AG09319 (cell line): ENCODE measurements around the gene MARK4.

Experiments used
- DNase-seq: peaks from one replicate; pipeline ENCODE4 v3.0.0-alpha.2; 2010; ENCODE audit warnings: low read depth; ENCODE audit errors: extremely low read depth
- TF ChIP-seq, protein P1 (sequence below): IDR thresholded peaks from 2 replicates; pipeline ENCODE4 v1.5.1; 2011; ENCODE audit warnings: low read depth, mild to moderate bottlenecking, inconsistent platforms, low read length, moderate library complexity

MARK4 gene

GRCh38 chr19:45321848-45322247 is 70.8 kb downstream of the MARK4 start:
- TF ChIP-seq, protein P1, sequence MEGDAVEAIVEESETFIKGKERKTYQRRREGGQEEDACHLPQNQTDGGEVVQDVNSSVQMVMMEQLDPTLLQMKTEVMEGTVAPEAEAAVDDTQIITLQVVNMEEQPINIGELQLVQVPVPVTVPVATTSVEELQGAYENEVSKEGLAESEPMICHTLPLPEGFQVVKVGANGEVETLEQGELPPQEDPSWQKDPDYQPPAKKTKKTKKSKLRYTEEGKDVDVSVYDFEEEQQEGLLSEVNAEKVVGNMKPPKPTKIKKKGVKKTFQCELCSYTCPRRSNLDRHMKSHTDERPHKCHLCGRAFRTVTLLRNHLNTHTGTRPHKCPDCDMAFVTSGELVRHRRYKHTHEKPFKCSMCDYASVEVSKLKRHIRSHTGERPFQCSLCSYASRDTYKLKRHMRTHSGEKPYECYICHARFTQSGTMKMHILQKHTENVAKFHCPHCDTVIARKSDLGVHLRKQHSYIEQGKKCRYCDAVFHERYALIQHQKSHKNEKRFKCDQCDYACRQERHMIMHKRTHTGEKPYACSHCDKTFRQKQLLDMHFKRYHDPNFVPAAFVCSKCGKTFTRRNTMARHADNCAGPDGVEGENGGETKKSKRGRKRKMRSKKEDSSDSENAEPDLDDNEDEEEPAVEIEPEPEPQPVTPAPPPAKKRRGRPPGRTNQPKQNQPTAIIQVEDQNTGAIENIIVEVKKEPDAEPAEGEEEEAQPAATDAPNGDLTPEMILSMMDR, result no peak
- DNase-seq, result no peak

DNA sequence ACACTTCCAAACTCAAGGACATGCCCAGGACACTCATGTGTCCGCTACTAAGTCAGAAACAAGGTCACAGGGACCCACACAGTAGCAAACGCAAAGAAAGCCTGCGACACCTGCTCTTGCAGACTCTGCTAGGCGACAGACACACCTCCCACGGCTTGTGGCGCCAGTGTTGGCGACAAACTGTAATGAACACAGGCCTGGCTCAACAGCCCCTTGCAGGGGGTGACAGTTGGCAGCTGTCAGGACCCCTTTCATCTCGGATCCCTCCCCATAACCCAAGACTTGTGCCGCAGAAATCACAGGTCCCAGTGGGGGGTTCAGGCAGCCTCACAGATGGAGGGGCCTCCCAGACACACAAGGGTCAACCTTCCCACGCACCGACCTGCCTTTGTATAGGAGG is 71.2 kb downstream of the MARK4 start:
- no peak for DNase-seq
- TF ChIP-seq, protein P1, result no peak

GRCh38 chr19:45322744-45323281 is 71.7 kb downstream of the MARK4 start, which contains the start of gene CKM:
Gene CKM, minus strand, starts transcription at chr19:45322875. Its CDS starts 3,162 bp downstream, at chr19:45319713.
- TF ChIP-seq, protein P1, result no peak
- no peak for DNase-seq

DNA sequence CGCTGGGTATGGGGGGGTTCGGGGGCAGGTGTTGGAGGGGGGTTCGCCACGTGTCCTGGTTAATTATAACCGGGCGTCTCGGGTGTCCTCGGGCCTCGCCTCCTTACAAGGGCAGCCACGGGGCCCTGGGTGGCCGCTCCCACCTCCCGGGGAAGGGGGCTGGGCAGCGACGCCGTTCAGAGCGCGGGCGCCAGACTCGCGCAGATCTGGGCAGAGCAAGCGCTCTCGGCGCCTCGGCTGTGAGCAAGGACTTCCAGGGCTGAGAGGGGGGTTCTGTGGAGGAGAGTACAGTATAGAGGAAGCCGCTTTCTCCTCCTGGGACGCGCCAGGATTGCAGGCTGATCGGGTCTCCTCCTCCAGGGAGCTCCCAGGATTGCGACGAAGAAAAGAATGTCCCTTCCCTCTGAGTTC is 72.6 kb downstream of the MARK4 start:
- TF ChIP-seq, protein P1, result no peak
- no peak for DNase-seq

DNA sequence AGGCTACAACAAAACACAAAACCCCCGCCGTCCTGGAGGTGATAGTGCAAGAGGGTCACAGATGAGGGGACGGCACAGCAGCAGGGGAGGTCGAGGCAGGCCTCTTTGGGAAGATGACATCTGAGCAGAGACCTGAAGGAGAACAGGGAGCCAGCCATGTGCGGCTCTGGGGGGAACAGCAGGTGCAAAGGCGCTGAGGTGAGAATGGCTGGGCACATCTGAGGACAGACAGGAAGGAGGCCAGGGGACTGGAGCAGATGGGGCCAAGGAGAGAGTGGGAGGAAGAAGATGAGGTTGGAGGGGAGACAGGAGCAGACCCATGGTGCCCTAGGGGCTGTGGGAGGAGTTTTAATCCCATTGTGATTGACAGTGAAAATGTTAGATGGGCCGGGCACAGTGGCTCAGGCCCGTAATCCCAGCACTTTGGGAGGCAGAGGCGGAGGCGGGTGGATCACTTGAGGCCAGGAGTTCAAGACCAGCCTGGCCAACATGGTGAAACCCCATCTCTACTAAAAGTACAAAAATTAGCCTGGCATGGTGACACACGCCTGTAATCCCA is 73.4 kb downstream of the MARK4 start:
- TF ChIP-seq, protein P1, result no peak
- no peak for DNase-seq

DNA sequence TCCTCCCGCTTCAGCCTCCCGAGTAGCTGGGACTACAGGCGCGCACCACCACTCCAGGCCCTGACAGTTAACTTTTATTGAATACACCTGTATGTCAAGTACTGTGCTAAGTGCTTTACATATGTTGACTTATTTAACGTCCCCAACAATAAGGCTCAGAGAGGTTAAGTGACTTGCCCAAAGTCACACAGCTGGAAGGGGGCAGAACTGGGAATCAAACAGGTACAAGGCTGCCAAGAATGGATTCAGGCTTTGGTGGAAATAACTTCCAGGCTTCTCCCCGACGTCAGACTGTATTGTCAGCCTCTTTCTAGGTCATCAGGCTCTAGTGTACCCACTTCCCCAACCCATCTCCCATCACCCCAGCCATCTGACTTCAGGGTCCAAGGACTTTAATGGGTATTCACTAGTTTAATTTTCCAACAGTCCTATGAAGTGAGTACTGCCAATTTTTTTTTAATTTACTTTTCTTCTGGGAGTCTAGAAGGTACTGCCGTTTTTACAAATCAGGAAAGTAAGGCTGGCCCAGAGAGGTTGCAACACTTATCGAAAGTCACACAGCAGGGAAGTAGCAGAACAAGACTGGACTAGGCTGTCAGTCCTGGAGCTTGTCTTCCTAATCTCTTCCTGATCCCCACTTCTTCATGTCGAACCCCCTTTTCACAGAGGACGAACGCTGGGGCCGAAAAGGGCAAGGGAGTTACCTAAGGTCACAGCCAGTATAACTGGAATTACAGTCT is 76.5 kb downstream of the MARK4 start:
- TF ChIP-seq, protein P1, result no peak
- DNase-seq, result no peak

DNA sequence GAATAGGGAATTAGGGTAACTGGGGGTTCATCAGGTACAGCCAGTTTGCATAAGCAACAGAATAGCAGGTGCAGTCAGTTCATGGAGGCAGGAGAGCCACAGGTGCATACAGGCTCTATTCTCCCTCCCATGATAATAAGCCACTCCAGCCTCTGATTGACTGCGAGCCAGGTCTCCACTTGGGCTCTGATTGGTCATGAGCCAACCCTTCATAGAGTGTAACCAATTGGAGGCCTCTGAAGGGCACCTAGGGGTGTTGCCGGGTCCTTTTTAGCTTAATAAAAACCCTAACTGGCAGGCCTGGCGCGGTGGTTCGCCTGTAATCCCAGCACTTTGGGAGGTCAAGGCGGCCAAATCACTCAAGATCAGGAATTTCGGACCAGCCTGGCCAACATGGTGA is 80.3 kb downstream of the MARK4 start:
- TF ChIP-seq, protein P1, result no peak
- DNase-seq, result no peak
